ENCODE results near the gene SHC2.

SHC2 gene

DNA sequence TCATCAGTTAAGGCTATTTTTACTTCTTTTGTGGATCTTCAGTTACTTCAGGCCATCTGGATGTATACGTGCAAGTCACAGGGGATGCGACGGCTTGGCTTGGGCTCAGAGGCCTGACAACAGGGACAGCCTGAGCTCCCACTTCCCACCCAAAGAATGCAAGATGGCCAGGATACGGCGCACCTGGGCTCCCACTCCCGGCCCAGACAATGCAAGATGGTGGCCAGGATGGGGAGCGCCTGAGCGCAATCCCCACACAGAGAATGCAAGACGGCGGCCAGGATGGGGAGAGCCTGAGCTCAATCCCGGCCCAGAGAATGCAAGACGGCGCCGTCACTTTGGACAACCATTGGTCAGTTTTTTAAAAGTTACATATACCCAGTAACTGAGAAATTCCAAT lies 91.0 kb downstream of the SHC2 start:
- no peak for DNase-seq

DNA sequence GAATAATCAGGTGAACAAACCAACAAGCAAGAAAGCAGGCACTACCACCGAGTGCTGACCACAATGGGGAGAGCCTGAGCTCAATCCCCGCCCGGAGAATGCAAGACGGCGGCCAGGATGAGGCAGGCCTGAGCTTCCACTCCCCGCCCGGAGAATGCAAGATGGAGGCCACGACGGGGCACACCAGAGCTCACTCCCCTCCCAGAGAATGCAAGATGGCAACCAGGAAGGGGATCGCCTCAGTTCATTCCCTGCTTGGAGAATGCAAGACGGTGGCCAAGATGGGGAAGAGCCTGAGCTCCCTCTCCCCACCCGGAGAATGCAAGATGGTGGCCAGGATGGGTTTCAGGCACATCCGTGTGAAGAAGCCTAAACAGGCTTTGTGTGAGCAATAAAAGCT lies 91.6 kb downstream of the SHC2 start:
- DNase-seq: no peak

DNA sequence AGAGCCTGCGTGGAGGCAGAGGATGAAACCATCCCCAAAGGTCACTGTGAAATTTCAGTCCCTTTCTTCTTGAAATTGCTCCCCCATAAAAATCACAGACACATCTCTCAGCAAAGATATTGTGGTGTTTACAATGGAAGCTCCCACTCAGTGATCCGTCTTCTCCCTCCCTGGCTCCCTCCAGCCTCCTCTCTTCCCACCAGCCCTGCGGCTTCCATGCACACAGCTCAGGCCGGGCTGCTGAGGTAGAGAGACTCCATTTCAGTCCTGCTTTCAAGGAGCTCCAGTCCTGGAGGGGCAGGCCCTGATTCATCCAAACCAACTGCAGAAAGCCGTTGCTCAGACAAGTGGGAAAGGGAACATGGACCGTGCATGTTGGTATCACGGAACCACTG lies 92.2 kb downstream of the SHC2 start:
- DNase-seq: no peak

DNA sequence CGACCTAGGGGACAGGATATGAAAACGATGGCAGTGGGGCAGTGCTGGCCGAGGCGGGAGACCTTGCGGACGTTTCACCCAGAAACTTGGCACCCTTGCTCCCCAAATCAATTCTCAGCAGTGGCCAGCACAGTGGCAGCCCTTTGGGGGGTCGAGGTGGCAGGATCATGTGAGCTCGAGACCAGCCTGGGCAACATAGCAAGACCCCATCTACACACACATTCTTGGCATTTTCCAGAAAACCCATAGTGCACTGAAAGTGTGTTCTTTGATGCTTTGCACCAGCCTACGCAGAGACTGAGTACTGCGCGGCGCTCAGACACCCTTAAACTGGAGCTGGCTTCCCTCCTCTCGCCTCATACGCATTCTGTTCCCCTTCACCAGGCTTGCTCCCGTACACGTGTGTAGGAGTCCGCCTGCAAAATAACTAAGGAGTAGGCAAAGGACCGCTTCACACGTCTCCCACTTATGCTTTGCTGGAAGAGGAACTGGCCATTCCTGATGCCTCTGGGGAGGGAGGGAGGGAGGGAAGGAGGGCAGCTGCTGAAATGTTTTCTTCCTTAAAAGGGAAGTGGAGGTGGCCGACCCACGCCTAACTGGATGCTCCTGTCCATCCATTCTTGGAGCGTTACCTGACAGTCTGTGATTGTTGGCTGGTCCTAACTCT lies 92.7 kb downstream of the SHC2 start:
- DNase-seq: no peak

DNA sequence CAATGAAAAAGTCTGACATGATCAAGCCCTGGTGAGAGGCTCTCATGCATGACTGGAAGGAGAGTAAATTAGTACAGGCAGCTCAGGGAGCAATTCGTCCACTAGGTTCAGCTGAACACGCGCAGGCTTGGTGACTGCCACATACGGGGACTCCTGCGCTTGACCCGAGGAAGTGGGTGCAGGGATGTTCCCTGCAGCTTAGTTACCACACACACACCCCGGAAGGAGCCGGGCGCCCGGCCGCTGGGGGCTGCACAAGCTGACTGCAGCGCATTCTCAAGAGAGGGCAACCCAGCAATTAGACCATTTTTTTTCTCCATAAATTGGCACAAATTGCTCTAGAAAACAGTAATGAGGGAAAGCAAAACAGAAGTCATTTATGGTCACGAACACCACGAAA lies 93.3 kb downstream of the SHC2 start:
- DNase-seq: no peak

DNA sequence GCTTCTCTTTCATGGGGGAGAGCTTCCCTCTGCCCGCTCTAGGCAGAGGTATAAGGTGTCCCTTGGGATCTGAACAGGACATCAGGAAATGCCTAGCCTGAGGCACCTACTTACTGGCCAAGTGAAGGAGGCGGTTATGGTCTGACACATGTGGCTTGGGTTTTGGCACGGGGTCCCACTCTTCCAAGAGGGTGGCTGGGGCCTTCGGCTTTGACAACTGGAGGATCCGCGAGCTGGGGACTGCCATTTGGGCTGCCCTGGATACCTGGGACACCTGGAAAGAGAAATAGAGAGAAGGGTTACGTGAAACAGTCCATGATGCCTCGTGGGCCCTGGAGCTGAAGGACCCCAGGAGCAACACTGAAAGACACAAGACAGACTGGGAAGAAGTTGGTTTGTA lies 93.9 kb downstream of the SHC2 start:
- no peak for DNase-seq
